Stimulated activated CD8-positive, alpha-beta memory T cell treated with anti-CD3 and anti-CD28 coated beads, Interleukin-15, amount 100 ng/mL, for 24 hours (primary cell): ENCODE data around the gene DPF1.

Experiments used
- DNase-seq: peaks from one replicate; pipeline ENCODE4 v3.0.0-alpha.2; 2020; ENCODE audit warnings: low read depth

The DPF1 gene

GRCh38 chr19:38197937-38198704 lies 25.9 kb downstream of the DPF1 start:
- no peak for DNase-seq

GRCh38 chr19:38196948-38197656 lies 26.9 kb downstream of the DPF1 start:
- no peak for DNase-seq

DNA sequence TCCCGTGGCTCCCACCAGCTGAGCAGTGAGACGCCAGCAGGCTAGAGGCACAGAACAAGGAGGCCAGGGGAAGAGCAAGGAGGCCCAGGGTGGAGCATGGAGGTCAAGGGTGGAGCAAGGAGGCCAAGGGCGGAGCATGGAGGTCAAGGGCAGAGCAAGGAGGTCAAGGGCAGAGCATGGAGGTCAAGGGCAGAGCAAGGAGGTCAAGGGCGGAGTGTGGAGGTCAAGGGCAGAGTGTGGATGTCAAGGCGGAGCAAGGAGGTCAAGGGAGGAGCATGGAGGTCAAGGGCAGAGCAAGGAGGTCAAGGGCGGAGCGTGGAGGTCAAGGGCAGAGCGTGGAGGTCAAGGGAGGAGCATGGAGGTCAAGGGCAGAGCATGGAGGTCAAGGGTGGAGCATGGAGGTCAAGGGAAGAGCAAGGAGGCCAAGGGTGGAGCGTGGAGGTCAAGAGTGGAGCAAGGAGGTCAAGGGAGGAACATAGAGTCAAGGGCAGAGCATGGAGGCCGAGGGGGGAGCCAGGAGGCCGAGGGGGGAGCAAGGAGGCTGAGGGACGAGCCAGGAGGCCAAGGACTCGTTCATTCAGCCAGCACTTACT lies 27.7 kb downstream of the DPF1 start:
- DNase-seq: no peak

- DNase-seq: no peak
These were observed 28.8 kb downstream of the DPF1 start for GRCh38 chr19:38195237-38195636.

- no peak for DNase-seq
These were observed 29.8 kb downstream of the DPF1 start for GRCh38 chr19:38194061-38194701.

DNA sequence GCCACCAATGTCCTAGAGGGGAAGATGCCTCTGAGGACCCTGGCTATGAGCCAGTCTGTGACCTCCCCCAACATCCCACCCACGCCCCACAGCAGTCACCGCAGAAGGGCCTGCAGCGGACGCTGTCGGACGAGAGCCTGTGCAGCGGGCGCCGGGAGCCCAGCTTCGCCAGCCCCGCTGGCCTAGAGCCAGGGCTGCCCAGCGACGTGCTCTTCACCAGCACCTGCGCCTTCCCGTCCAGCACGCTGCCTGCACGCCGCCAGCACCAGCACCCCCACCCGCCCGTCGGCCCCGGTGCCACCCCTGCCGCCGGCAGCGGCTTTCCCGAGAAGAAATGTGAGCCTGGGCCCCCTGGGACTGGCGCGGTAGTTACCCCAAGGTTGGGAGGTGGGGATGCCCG lies 30.6 kb downstream of the DPF1 start:
- DNase-seq: no peak

GRCh38 chr19:38191747-38192146 lies 32.3 kb downstream of the DPF1 start:
- no peak for DNase-seq

DNA sequence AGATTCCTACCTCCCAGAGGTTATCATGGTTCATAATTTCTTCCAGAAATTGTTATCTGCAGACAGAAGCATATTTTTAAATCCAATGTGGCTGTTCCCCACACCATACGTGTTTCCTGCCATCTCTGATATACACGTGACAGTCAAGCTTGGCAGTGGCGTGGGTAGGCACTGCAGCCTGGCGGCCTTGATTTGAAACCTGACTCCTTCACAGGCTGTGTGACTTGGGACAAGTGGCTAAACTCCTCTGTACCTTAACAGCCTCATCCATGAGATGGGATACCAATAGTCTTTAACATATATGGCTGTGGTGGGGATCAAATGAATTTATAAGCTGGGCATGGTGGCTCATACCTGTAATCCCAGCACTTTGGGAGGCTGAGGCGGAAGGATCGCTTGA lies 33.2 kb downstream of the DPF1 start:
- no peak for DNase-seq

- no peak for DNase-seq
These were observed 34.0 kb downstream of the DPF1 start for GRCh38 chr19:38190061-38190460.

DNA sequence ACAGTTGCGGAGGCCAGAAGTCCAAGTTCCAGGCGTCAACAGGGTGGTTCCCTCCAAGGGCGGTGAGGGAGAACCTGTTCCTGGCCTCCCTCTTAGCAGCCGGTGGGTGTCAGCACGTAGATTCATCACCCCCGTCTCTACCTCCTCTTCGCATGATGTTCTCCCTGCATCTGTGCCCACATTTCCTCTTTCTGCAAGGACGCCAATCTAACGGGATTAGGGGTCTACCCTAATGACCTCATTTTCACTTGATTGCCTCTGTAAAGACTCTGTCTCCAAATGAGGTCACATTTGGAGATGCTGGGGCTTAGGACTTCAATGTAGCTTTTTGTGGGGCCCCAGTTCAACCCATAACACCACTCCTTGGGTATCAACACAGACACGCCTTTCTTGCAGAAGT lies 38.5 kb downstream of the DPF1 start:
- no peak for DNase-seq

DNA sequence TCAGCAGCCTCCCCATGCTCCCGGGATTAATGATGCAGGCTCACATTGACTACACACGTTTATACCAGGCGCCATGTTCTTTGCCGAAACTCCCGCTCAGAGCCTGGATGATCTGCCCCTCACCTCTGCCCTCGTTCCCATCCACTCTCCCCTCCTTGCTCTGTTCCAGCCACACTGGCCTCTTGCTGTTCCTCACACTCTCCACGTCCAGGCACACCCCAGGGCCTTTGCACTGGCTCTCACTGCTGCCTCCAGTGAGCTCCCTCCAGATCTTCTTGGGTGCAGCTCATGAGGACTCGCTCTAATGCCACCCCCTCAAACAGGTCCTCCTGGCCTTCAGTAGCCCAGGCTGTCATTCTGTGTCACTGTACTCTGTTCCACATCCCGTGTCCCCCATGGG lies 39.2 kb downstream of the DPF1 start:
- no peak for DNase-seq

GRCh38 chr19:38183251-38183897 lies 40.6 kb downstream of the DPF1 start:
- no peak for DNase-seq

- DNase-seq: no peak
These were observed 41.3 kb downstream of the DPF1 start for GRCh38 chr19:38182536-38183210.

DNA sequence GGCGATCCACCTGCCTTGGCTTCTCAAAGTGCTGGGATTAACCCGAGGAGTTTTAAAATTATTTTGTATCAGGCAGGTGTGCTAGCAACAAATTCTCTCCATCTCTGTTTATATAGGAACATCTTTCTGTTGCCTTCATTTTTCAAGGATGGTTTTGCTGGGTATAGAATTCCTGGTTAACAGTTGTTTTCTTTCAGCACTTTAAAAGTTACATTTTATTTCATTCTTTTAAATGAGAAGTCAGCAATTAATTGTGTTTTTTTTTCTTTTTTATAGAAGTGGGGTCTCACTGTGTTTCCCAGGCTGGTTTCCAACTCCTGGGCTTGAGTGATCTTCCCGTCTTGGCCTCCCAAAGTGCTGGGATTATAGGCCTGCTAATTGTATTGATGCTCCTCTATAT lies 44.0 kb downstream of the DPF1 start:
- no peak for DNase-seq

- no peak for DNase-seq
These were observed 48.6 kb downstream of the DPF1 start for GRCh38 chr19:38175422-38175821.

DNA sequence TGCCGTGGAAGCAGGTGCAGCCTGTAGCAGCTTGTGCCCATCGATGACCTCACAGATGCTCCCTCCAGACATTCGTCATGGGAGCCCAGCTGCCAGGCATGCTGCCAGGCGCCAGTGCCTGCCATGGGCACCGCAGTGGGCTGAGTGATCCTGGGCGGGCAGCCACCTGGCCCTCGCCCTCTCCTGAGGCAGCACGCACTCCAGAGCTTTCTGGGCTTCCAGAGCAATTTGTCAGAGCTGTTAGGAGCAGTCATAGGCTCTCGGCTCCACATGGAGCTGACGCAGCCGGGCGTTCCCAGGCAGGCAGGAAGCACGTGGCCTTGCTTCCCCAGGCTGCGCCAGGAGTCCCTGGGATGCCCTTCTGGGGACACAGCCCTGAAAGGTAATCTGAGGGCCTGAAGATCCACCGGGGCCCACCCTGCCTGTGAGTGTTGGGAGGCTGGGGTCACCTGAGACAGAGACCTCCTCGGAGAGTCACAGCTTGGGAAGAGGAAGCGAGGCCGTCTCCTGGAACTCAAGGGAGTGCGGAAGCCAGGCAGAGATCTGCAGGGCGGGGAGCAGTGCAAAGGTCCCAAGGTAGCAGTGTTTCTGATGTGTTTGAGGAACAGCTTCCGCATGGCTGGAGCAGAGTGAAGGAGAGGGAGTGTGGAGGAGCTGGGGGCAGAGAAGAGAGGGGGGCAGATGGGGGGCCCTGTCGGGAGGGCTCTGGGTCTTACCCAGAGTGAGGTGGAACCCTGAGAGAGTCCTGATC lies 50.6 kb downstream of the DPF1 start:
- no peak for DNase-seq

- no peak for DNase-seq
These were observed 52.0 kb downstream of the DPF1 start for GRCh38 chr19:38172001-38172400.

GRCh38 chr19:38170334-38170733 lies 53.7 kb downstream of the DPF1 start:
- DNase-seq: no peak

DNA sequence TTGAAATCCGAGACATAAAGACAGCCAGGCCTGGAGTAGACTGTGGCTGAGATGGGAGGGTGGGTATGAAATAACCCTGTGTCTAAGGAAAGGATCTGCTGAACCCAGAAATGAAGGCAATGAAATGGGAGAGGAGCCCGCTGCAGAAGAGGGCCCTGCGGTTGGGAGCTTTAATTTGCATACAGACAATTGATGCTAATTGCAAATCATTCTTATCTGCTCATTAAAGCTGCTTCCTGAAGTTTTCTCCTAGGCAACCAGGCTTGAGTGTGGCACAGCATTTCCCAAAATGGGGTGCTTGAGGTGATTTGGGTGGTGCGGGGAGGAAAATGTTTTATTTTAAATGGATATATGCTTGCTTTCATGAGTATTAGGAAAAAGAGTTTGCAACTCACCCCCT lies 55.4 kb downstream of the DPF1 start:
- DNase-seq: no peak

DNA sequence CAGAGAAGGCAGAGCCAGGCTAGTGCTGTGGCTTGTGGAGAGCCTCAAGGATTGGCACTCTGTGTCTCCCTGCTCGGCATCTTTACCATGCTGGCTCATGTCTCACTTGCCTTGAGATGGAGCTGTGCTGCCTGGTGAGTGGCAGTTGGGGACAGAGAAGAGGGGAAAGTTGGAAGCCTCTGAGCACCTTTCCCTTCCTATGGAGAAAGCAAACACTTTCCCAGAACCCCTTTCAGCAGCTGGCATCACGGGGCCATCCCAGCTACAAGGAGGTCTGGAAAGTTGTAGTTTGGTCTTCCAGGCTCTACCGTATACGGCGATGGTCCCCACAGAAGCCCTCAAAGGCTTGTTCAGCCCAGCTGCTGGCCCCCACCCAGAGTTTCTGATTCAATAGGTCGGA lies 58.7 kb downstream of the DPF1 start:
- no peak for DNase-seq

GRCh38 chr19:38164526-38164925 lies 59.5 kb downstream of the DPF1 start:
- no peak for DNase-seq
